H9 (cell line): ENCODE data around the gene DMD. TPM values are rescaled to one million over a fixed set of nuclear protein-coding genes. Genes with fewer than 3 reads are reported as not detected.

Experiments
- DNase-seq: peaks from one replicate; pipeline ENCODE4 v3.0.0-alpha.2; 2017
- H2AFZ ChIP-seq: one replicate; pipeline ENCODE4 v1.6.1; 2013; ENCODE audit warnings: mild to moderate bottlenecking, low read length, control low read depth, moderate library complexity
- H2AK5ac ChIP-seq: 2 replicates; pipeline ENCODE4 v1.6.1; 2013; ENCODE audit warnings: low read length, control low read depth, mixed read lengths; ENCODE audit not compliant: insufficient read length
- H2BK120ac ChIP-seq: one replicate; pipeline ENCODE4 v1.6.1; 2013; ENCODE audit warnings: low read depth, mild to moderate bottlenecking, low read length, control low read depth, inconsistent platforms; ENCODE audit not compliant: poor library complexity, severe bottlenecking
- H2BK12ac ChIP-seq: 2 replicates; pipeline ENCODE4 v1.6.1; 2013; ENCODE audit warnings: low read length, control low read depth, mixed read lengths, low read depth; ENCODE audit not compliant: insufficient read length
- H2BK15ac ChIP-seq: 2 replicates; pipeline ENCODE4 v1.6.1; 2013; ENCODE audit warnings: low read depth, low read length, control low read depth
- H2BK20ac ChIP-seq: one replicate; pipeline ENCODE4 v1.6.1; 2013; ENCODE audit warnings: low read depth, mild to moderate bottlenecking, low read length, control low read depth, inconsistent platforms; ENCODE audit not compliant: poor library complexity, severe bottlenecking
- H2BK5ac ChIP-seq: 2 replicates; pipeline ENCODE4 v1.6.1; 2013; ENCODE audit warnings: low read length, control low read depth, mixed read lengths; ENCODE audit not compliant: insufficient read length
- H3K14ac ChIP-seq: 2 replicates; pipeline ENCODE4 v1.6.1; 2013; ENCODE audit warnings: low read length, control low read depth; ENCODE audit not compliant: insufficient read depth
- H3K18ac ChIP-seq: 2 replicates; pipeline ENCODE4 v1.6.1; 2013; ENCODE audit warnings: low read depth, mild to moderate bottlenecking, mixed read lengths, low read length, control low read depth; ENCODE audit not compliant: insufficient read length
- H3K23ac ChIP-seq: 2 replicates; pipeline ENCODE4 v1.6.1; 2013; ENCODE audit warnings: low read length, control low read depth, mixed read lengths, low read depth; ENCODE audit not compliant: insufficient read length
- H3K23me2 ChIP-seq: 2 replicates; pipeline ENCODE4 v1.6.1; 2013; ENCODE audit warnings: low read depth, mild to moderate bottlenecking, mixed read lengths, low read length, control low read depth; ENCODE audit not compliant: insufficient read length, poor library complexity, severe bottlenecking
- H3K27ac ChIP-seq: 2 replicates; pipeline ENCODE4 v1.5.1; 2013; ENCODE audit warnings: low read length, control low read depth, mixed read lengths, low read depth; ENCODE audit not compliant: insufficient read length
- H3K27me3 ChIP-seq: 2 replicates; pipeline ENCODE4 v1.6.1; 2013; ENCODE audit warnings: low read length, control low read depth, inconsistent platforms; ENCODE audit not compliant: insufficient read depth
- H3K4ac ChIP-seq: 2 replicates; pipeline ENCODE4 v1.6.1; 2013; ENCODE audit warnings: low read depth, mild to moderate bottlenecking, control low read depth, inconsistent platforms, low read length, moderate library complexity
- H3K4me1 ChIP-seq: 2 replicates; pipeline ENCODE4 v1.6.1; 2013; ENCODE audit warnings: low read length, control low read depth, inconsistent platforms; ENCODE audit not compliant: insufficient read depth
- H3K4me2 ChIP-seq: 2 replicates; pipeline ENCODE4 v1.6.1; 2013; ENCODE audit warnings: low read length, control low read depth, mixed read lengths; ENCODE audit not compliant: insufficient read length, insufficient read depth
- H3K56ac ChIP-seq: 2 replicates; pipeline ENCODE4 v1.6.1; 2013; ENCODE audit warnings: low read depth, mild to moderate bottlenecking, mixed read lengths, low read length, control low read depth; ENCODE audit not compliant: insufficient read length
- H3K79me1 ChIP-seq: 2 replicates; pipeline ENCODE4 v1.6.1; 2013; ENCODE audit warnings: low read depth, mild to moderate bottlenecking, moderate library complexity, low read length, control low read depth, inconsistent platforms; ENCODE audit not compliant: insufficient read depth, poor library complexity, severe bottlenecking
- H3K79me2 ChIP-seq: 2 replicates; pipeline ENCODE4 v1.6.1; 2013; ENCODE audit warnings: low read length, control low read depth, inconsistent platforms; ENCODE audit not compliant: insufficient read depth
- H3K9ac ChIP-seq: 2 replicates; pipeline ENCODE4 v1.6.1; 2013; ENCODE audit warnings: low read length, control low read depth, mixed read lengths; ENCODE audit not compliant: insufficient read length; ENCODE audit errors: extremely low read depth
- H3K9me3 ChIP-seq: one replicate; pipeline ENCODE4 v1.6.1; 2013; ENCODE audit warnings: low read depth, low read length, inconsistent platforms; ENCODE audit not compliant: control insufficient read depth
- H3T11ph ChIP-seq: one replicate; pipeline ENCODE4 v1.6.1; 2013; ENCODE audit warnings: mild to moderate bottlenecking, low read length, control low read depth, inconsistent platforms
- H4K20me1 ChIP-seq: one replicate; pipeline ENCODE4 v1.6.1; 2013; ENCODE audit not compliant: control insufficient read depth, insufficient read length, insufficient read depth
- H4K5ac ChIP-seq: 2 replicates; pipeline ENCODE4 v1.6.1; 2013; ENCODE audit warnings: low read depth, mild to moderate bottlenecking, mixed read lengths, low read length, control low read depth; ENCODE audit not compliant: insufficient read length
- H4K8ac ChIP-seq: replicated peaks from 2 replicates; pipeline ENCODE4 v1.6.1; 2013; ENCODE audit warnings: low read length, control low read depth, mixed read lengths, low read depth; ENCODE audit not compliant: insufficient read length
- H4K91ac ChIP-seq: 2 replicates; pipeline ENCODE4 v1.6.1; 2013; ENCODE audit warnings: low read depth, mild to moderate bottlenecking, moderate library complexity, mixed read lengths, low read length, control low read depth; ENCODE audit not compliant: insufficient read length
- H3K27ac Mint-ChIP-seq, 3 experiments: 2 replicates in 2 of 3; 3 replicates in 1 of 3; pipeline ENCODE4 v1.8.0; 2020 to 2021; ENCODE audit warnings: mixed read lengths in 3 of 3, mild to moderate bottlenecking in 1 of 3, moderate library complexity in 1 of 3
- H3K27me3 Mint-ChIP-seq: 2 replicates; pipeline ENCODE4 v1.8.0; 2021; ENCODE audit warnings: low read depth, mild to moderate bottlenecking, moderate library complexity, mixed read lengths
- H3K36me3 Mint-ChIP-seq, 3 experiments: 2 replicates in 2 of 3; 3 replicates in 1 of 3; pipeline ENCODE4 v1.8.0; 2020 to 2021; ENCODE audit warnings: low read depth in 3 of 3, mixed read lengths in 3 of 3; ENCODE audit not compliant: insufficient read depth in 1 of 3
- H3K4me1 Mint-ChIP-seq, 2 experiments: 2 replicates each; pipeline ENCODE4 v1.8.0; 2020; ENCODE audit warnings: mixed read lengths in 2 of 2
- H3K4me3 Mint-ChIP-seq, 2 experiments: 2 replicates in 1 of 2; 3 replicates in 1 of 2; pipeline ENCODE4 v1.8.0; 2020 to 2021; ENCODE audit warnings: mild to moderate bottlenecking in 2 of 2, mixed read lengths in 2 of 2, moderate library complexity in 1 of 2
- H3K9me3 Mint-ChIP-seq, 2 experiments: 2 replicates in 1 of 2; 3 replicates in 1 of 2; pipeline ENCODE4 v1.8.0; 2020; ENCODE audit warnings: mild to moderate bottlenecking in 2 of 2, mixed read lengths in 2 of 2, moderate library complexity in 1 of 2
- WGBS: extraction: QIAGEN DNeasy Blood & Tissue Kit; methylation state at CpG from one replicate; pipeline ENCODE4 v1.1.7; 2013; ENCODE audit warnings: missing lambda C conversion rate, low lambda C conversion rate, mixed read lengths; ENCODE audit not compliant: insufficient read length; ENCODE audit errors: extremely low coverage; 5-methylcytosine and 5-hydroxymethylcytosine counted together
- total RNA-seq: library from RNA; stranded (reverse); gene quantifications from 2 replicates; pipeline ENCODE4 v1.2.1, GENCODE V29; 2021
- TF ChIP-seq, protein P1 (sequence below): fragments of 200-600 bp; sonication (generic); conservative IDR thresholded peaks from 3 replicates; pipeline ENCODE4 v1.8.0; 2021; ENCODE audit warnings: antibody characterized with exemption, mild to moderate bottlenecking

DMD gene
- total RNA-seq, 1 experiment from 2014 or later: 3.8 TPM

DNA sequence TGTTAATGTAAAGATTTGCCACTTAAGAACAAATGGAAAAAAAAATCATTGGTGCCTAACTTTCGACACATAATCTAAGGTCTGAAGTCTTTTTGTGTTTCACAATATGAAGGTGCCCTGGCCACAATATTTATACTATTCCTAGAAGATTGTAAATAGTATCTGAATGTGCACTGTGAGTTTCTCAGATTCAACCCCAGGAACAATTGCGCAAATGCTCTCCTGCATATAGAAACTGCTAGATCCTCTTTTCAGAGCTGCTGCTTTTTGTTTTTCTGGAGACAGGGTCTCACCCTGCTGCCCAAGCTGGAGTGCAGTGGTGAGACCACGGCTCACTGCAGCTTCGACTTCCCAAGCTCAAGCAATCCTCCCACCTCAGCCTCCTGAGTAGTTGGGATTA is 1659.4 kb downstream of the DMD start:
- DNase-seq: no peak
- Histone ChIP-seq H3K56ac (no peak overlapping the region), H3K27ac (no peak overlapping the region), H3K23me2 (no peaks in the 10 kb centered on the region), H2BK15ac (no peak overlapping the region), H3K23ac (no peak overlapping the region), H3K4me2 (no peak overlapping the region), H2AFZ (no peak overlapping the region), H3K27me3 (no peaks in the 10 kb centered on the region), H4K5ac (no peak overlapping the region), H3K79me1 (no peaks in the 10 kb centered on the region), H3K9me3 (no peaks in the 10 kb centered on the region), H3K4me1 (no peaks in the 10 kb centered on the region; the same call in 1 of the 2 replicates), H3K18ac (no peak overlapping the region), H2BK20ac (no peak overlapping the region), H4K91ac (no peak overlapping the region), H3T11ph (no peak overlapping the region), H2BK5ac (no peak overlapping the region), H2BK12ac (no peak overlapping the region), H2AK5ac (no peak overlapping the region), H4K20me1 (no peaks in the 10 kb centered on the region), H3K14ac (no peak overlapping the region), H4K8ac (no peak overlapping the region), H2BK120ac (no peak overlapping the region), H3K4ac (no peak overlapping the region), H3K79me2 (no peaks in the 10 kb centered on the region), H3K9ac (no peak overlapping the region)
- TF ChIP-seq, protein P1, sequence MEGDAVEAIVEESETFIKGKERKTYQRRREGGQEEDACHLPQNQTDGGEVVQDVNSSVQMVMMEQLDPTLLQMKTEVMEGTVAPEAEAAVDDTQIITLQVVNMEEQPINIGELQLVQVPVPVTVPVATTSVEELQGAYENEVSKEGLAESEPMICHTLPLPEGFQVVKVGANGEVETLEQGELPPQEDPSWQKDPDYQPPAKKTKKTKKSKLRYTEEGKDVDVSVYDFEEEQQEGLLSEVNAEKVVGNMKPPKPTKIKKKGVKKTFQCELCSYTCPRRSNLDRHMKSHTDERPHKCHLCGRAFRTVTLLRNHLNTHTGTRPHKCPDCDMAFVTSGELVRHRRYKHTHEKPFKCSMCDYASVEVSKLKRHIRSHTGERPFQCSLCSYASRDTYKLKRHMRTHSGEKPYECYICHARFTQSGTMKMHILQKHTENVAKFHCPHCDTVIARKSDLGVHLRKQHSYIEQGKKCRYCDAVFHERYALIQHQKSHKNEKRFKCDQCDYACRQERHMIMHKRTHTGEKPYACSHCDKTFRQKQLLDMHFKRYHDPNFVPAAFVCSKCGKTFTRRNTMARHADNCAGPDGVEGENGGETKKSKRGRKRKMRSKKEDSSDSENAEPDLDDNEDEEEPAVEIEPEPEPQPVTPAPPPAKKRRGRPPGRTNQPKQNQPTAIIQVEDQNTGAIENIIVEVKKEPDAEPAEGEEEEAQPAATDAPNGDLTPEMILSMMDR: no peak
- peaks cover 7 to 9% of the 10 kb centered on the region in 2 experiments for H3K4me1 Mint-ChIP-seq
- no CpG with 5 or more reads among the region's 4 CpGs for WGBS
- no peak overlapping the region for H3K4me3 Mint-ChIP-seq
- no peak overlapping the region for H3K27ac Mint-ChIP-seq
- peaks cover 0 to 4% (median 1%) of the 10 kb centered on the region in 3 experiments; a peak in 1 of 7 replicates for H3K36me3 Mint-ChIP-seq
- no peaks in the 10 kb centered on the region; the same call in 1 of the 2 replicates for H3K27me3 Mint-ChIP-seq
- peaks cover 48 to 56% of the 10 kb centered on the region in 2 experiments for H3K9me3 Mint-ChIP-seq
